ENCODE data around the gene CERS6. TPM values are rescaled to one million over a fixed set of nuclear protein-coding genes. Genes with fewer than 3 reads are reported as not detected.

CERS6 gene
- total RNA-seq, 4 donors from 2014 or later = 17.6 to 31.1 (median 24.1) TPM

GRCh38 chr2:168543037-168543436 is 87.0 kb downstream of the CERS6 start:
- Histone ChIP-seq H3K27ac (no peak overlapping the region), H3K4me3 (no peak overlapping the region), H3K36me3 (peaks cover 0 to 3% (median 0%) of the 10 kb centered on the region in 3 donors), H3K9me3 (peaks cover 0 to 5% (median 0%) of the 10 kb centered on the region in 3 donors), H3K27me3 (no peaks in the 10 kb centered on the region), H3K4me1 (peaks cover 0 to 24% (median 5%) of the 10 kb centered on the region in 3 donors)
- 82 to 96% methylated on average over 4 of the region's 4 CpGs for WGBS, 2 donors
- intact Hi-C loops (cut with DNase I) = no loop called here
- DNase-seq = no peak
- TF ChIP-seq POLR2A (IDR thresholded peaks at IDR 0.05) = no peak
- TF ChIP-seq, protein P1, sequence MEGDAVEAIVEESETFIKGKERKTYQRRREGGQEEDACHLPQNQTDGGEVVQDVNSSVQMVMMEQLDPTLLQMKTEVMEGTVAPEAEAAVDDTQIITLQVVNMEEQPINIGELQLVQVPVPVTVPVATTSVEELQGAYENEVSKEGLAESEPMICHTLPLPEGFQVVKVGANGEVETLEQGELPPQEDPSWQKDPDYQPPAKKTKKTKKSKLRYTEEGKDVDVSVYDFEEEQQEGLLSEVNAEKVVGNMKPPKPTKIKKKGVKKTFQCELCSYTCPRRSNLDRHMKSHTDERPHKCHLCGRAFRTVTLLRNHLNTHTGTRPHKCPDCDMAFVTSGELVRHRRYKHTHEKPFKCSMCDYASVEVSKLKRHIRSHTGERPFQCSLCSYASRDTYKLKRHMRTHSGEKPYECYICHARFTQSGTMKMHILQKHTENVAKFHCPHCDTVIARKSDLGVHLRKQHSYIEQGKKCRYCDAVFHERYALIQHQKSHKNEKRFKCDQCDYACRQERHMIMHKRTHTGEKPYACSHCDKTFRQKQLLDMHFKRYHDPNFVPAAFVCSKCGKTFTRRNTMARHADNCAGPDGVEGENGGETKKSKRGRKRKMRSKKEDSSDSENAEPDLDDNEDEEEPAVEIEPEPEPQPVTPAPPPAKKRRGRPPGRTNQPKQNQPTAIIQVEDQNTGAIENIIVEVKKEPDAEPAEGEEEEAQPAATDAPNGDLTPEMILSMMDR (IDR thresholded peaks at IDR 0.05) = no peak

DNA sequence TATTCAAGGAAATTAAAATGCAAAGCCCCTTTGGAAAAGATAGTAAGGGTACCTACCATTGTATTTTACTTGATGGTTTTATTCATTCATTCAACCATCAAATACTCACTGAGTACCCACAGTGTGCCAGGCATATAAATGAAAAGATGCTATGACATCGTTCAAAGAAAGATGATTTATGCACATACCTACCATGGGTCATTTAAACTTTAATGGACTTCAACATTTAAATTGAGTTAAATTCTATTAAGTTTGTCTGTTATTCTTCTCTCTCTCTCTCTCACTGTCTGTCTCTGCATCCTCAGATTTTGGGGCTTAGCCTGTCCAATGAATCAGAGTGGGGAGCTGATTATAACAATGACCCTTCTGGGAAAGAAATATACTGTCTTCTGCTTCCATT is 87.9 kb downstream of the CERS6 start:
- Histone ChIP-seq H3K4me1 (peaks cover 0 to 17% (median 5%) of the 10 kb centered on the region in 3 donors), H3K9me3 (peaks cover 0 to 5% (median 0%) of the 10 kb centered on the region in 3 donors), H3K36me3 (peaks cover 0 to 3% (median 0%) of the 10 kb centered on the region in 3 donors), H3K27ac (no peak overlapping the region), H3K27me3 (no peaks in the 10 kb centered on the region), H3K4me3 (no peak overlapping the region)
- intact Hi-C loops (cut with DNase I) = no loop called here
- WGBS, 2 donors = 89 to 91% methylated on average over 1 of the region's 1 CpG
- DNase-seq = no peak
- TF ChIP-seq, protein P1 (IDR thresholded peaks at IDR 0.05) = no peak
- TF ChIP-seq POLR2A (IDR thresholded peaks at IDR 0.05) = no peak

- no peaks in the 10 kb centered on the region for H3K9me3 ChIP-seq
- H3K27me3 ChIP-seq = no peaks in the 10 kb centered on the region
- no peak for DNase-seq
- intact Hi-C loops (cut with DNase I) = no loop called here
- H3K4me3 ChIP-seq = no peak overlapping the region
- H3K36me3 ChIP-seq = peaks cover 0 to 18% (median 0%) of the 10 kb centered on the region in 3 donors
- WGBS, 2 donors = 47 to 66% methylated on average over 5 of the region's 5 CpGs
- TF ChIP-seq POLR2A (IDR thresholded peaks at IDR 0.05) = no peak
- TF ChIP-seq, protein P1 (IDR thresholded peaks at IDR 0.05) = no peak
- peaks cover 0 to 17% (median 5%) of the 10 kb centered on the region in 3 donors for H3K4me1 ChIP-seq
- peak overlapping the region; percentile 32 to 42 (median 38) for H3K27ac ChIP-seq
These were observed 89.5 kb downstream of the CERS6 start for GRCh38 chr2:168545439-168546082.

DNA sequence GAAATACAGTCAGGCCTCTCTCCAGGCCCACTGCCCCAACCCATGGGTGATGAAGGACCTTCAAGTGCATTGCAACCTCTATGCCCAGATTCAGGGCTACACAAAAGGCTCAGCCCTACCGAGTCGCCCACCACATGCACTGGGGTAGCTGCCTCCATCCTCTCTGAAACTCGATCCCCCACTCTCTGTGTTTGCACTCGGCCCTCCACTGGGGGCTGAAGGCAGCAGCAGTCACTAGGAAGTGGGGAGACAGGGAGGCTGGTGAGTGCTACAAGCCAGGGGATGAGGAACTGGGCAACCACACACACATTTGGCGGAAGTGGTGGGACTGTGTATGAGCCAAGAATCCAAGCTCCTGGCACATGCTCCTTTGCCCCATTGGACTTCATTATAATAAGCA is 94.6 kb downstream of the CERS6 start:
- Histone ChIP-seq H3K4me1 (peaks cover 0 to 6% (median 0%) of the 10 kb centered on the region in 3 donors), H3K36me3 (peaks cover 0 to 19% (median 0%) of the 10 kb centered on the region in 3 donors), H3K27ac (no peak overlapping the region), H3K9me3 (no peaks in the 10 kb centered on the region), H3K4me3 (no peak overlapping the region), H3K27me3 (no peaks in the 10 kb centered on the region)
- 86 to 88% methylated on average over 1 to 5 of the region's 5 CpGs for WGBS, 2 donors
- intact Hi-C loops (cut with DNase I) = no loop called here
- DNase-seq = no peak
- TF ChIP-seq, protein P1 (IDR thresholded peaks at IDR 0.05) = no peak
- no peak for TF ChIP-seq POLR2A (IDR thresholded peaks at IDR 0.05)

DNA sequence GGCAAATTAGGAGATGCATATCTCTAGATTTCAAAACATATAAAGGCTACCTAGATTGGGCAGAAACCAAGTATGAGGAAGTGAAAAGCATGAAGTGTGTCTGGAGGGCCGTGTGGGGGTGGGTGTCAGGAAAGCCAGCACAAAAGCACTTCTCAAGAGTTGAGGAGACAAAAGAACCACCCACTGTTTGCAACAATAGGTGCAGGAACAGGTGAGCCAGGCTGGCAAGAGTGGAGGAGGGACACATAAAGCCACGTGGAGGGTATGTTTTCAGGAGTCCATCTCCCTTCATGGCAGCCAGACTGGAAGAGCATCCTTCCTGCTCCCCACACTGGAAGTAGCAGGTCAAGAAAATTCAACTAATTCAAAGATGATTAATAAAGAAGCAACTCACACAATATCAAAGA is 96.4 kb downstream of the CERS6 start:
- peaks cover 0 to 19% (median 0%) of the 10 kb centered on the region in 3 donors for H3K36me3 ChIP-seq
- no peak for DNase-seq
- H3K4me3 ChIP-seq = no peak overlapping the region
- no peaks in the 10 kb centered on the region for H3K4me1 ChIP-seq
- TF ChIP-seq POLR2A (IDR thresholded peaks at IDR 0.05) = no peak
- TF ChIP-seq, protein P1 (IDR thresholded peaks at IDR 0.05) = no peak
- H3K27me3 ChIP-seq = no peaks in the 10 kb centered on the region
- H3K9me3 ChIP-seq = no peaks in the 10 kb centered on the region
- WGBS, 2 donors = 41 to 63% methylated on average over 2 of the region's 2 CpGs
- no peak overlapping the region for H3K27ac ChIP-seq
- intact Hi-C loops (cut with DNase I) = no loop called here

All from esophagus squamous epithelium (tissue), 5 donors.